Bone marrow (tissue), 2 donors: ENCODE measurements around the gene NEDD8.

Experiments
- DNase-seq, 2 donors: peaks; one replicate each; lab custom pipeline; 2025; lab: John Stamatoyannopoulos, UW

The NEDD8 gene

DNA sequence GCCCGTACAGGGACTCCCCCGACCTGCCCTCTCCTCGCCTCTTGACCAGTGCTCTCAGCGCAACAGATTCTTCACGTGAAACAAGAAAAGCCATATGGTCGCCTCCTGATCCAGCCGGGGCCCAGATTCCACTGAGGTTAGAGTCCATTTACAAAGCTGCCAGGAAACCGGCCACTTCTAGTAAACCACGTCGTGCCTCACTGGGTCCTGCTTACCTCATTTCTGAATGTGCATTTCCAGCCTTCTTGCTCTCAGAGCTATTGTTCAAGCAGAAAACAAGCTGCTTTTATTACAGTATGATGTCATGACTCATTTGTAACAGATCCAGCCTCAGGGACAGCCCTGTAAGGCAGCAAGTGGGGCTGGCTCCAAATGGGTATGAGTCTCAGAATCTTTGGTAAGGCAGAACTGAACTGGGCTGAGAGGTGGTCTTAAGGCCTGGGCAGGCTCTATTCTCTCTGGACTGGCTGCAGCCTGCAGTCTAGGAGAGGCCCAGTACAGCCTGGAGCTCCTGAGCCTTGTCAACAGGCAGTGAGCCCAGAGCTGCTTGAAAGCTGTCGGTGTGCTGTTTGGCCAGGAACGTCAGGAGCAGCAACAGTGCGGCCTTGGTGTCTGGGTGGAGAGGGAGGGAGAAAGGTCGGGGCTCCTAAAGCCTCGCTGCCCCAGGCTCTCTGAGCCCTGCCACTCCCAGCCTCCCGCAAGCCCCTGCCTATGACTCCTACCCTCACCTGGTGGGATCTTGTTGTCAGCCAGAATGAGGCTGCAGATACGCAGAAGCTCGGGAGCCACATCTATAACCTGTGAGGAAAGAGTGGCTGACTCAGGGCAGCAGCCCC lies 52.0 kb downstream of the NEDD8 start:
- DNase-seq, result no peak

DNA sequence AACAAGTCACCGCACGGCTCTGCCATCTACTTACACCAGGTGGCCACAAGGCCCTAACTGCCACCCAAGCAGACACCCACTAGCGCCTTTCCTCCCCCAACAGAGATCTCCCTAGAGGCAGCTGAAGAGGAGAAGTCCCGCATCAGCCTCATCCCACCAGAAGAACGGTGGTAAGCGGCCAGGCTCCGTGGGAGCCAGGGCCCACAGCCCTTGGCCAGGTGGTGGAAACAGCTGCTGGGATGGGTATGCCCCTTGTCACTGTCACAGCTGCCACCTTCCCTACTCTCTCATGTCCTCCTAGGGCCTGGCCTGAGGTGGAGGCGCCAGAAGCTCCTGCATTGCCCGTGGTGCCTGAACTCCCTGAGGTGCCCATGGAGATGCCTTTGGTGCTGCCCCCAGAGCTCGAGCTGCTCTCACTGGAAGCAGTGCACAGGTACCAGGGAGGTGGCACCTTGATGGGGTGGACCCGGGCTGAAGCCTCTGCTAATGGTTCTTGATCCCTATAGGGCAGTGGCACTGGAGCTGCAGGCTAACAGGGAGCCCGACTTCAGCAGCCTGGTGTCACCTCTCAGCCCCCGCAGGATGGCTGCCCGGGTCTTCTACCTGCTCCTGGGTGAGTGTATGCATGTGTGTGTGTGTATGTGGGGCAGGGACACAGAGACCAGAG lies 52.7 kb downstream of the NEDD8 start:
- DNase-seq, result no peak

DNA sequence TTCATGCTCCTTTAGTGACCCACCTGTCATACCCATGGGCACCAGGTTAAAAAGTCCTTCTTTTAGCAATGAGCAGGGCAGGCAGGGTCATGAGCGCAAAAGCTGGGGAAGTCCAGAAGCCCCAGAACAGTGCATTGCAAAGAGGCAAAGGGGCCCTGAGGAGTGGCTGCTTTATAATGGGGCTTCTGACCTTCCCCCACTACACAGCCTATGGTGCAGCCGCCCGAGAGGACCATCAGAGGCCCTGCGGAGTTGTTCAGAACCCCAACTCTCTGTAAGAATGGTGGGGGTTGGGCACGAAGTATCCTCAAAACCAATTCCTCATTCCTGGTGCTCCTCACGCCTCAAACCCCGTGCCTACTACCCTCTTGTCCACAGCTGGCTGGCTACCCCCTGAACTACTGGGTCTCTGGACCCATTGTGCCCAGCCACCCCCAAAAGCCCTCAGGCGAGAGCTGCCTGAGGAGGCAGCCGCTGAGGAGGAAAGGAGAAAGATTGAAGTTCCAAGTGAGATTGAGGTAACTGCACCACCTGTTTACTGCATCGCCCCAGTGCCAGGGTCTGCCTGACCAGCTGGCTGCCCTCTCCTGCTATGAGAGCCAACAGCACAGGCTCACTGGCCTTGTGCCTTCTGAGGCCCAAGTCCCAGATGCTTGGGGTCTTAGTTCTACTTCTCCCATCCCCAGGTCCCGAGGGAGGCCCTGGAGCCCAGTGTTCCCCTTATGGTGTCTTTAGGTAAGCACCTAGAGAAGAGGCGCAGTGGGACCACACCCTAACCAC lies 53.6 kb downstream of the NEDD8 start:
- no peak for DNase-seq

DNA sequence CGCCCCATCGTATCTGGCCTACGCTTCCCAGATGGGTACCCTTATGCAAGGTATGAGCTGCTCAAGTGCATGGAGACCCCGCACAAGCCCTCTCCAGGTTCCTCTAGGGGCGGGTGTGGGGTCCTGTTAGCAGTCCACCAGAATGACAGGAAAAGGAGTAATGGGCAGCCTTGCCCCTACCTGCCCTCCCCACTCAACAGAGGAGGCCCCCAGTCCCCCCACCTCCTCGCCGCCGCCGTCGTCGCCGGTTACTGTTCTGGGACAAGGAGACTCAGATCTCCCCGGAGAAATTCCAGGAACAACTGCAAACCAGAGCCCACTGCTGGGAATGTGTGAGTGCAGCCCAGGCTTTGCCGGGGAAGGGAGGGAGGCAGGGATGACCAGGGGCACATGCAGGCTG lies 54.3 kb downstream of the NEDD8 start:
- no peak for DNase-seq

DNA sequence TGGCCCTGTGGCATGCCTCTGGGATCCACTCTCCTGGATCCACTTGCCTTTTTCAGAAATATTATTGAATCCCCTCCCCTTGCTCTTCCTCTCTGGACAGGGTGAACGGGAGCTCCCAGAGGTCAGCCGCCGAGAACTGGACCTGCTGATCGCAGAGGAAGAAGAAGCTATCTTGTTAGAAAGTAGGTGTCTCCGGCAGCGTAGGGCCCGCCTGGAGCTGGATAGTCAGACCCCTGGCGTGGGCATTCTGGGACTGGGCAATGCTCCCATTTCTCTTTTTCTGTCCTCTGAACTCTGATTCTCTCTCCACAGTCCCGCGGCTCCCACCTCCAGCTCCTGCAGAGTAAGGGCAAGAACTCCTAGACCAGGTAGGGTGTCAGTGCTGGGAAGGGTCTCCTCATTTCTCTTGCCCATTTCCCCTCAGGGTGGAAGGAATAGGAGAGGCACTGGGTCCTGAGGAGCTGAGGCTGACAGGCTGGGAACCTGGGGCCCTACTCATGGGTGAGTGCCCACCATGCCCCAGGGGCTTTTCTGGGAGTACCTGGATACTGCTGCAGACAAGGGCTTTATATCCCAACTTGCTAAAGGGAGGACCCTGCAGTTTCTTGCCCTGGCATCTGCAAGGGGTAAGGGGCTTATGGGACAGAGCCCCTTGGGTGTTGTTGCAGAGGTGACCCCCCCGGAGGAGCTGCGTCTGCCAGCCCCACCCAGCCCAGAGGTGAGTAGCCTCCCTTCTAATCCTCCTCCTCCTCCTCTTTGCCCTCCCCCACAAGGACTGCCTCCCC lies 54.9 kb downstream of the NEDD8 start:
- no peak for DNase-seq

DNA sequence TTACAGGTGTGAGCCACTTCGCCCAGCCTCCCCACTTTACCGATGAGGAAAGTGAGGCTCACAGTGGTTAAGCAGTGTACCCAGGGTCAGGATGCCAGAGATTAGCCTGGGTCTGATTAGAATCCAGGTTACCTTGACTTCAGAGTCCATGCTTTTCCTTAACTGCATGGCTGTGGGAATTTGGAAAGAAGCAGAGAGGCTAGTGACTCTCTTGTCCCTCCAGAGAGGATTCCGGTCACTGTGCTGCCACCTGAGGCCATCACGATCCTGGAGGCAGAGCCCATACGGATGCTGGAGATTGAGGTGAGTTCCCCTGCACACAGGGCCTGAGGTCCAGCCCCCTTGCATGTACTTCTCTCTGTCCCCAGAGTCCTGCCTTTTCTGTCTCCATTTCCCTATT lies 55.6 kb downstream of the NEDD8 start:
- DNase-seq, result no peak

DNA sequence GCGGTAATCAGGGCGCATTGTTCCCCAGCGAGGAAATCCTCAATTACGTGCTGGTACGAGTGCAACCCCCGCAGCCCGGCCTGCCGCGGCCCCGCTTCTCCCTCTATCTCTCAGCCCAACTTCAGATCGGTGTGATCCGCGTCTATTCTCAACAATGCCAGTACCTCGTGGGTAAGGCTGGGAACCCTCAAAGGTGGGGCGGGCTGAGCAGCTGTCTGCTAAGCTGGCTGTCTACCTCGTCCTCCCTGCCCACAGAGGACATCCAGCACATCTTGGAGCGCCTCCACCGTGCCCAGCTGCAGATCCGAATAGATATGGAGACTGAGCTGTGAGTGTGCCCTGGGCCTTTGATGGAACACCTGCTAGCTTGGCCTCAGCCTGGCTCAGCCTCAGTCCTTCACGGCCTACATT lies 59.3 kb downstream of the NEDD8 start:
- no peak for DNase-seq

DNA sequence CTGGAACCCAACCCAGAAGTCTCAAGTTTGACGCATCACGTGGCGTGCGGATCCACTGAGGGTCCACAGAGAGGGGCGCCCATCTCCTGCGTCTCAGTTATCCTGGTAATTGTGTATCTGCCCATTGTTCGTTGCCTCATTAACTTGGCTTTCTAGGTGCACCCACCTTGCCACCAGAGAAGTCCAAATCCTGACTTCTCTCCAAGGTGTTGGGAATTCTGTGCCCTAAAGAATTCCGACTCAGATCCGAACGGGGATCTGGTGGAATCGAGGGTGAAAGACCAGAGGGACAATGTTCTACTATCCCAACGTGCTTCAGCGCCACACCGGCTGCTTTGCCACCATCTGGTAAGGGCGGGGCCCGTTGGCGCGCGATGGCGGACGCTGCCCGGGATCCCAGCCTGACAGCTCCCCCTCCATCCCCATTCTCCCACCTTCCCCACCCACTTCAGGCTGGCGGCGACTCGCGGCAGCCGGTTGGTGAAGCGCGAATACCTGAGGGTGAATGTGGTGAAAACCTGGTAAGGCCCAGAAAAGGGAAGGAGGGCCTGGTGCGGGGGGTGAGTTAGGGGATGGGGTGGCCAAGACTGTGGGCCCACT lies 59.8 kb downstream of the NEDD8 start:
- DNase-seq, result no peak

DNA sequence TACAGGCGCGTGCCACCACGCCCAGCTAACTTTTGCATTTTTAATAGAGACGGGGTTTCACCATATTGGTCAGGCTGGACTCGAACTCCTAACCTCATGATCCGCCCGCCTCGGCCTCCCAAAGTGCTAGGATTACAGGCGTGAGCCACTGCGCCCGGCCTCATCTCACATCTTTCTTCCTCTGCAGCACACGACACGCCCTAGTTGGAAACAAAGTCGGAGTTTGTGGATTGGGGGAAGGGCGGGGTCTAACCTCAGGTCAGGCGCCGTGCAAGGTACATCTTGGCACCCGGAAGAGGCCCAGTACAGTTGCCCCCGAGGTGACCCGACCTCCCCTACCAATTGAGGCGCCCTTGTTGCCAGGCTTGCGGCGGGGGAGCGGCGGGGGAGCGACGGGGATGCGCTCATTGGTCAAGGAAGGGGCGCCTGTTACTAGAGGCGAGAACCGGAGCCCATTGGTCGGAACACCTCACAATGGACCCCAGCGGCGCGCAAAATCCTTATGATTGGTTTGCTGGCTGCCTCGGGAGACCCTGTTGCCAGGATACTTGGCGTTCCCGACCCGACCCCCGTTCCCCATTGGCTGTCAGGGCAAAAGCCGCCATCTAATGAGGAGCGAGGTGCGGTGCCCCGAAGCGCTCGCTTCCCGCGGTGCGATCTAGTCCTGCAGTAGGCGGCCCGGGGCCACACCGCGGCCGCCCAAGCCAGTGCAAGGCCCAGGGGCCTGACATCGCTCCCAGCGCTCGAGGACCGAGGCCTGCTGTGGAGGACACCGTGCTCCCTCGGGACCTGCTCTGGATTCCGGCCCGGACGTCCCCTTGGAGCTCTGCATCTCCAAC lies 60.5 kb downstream of the NEDD8 start, which contains the start of gene REC8:
Gene REC8 (plus strand): TSS at position 659 of the 839 bp plus-strand sequence. CDS start 473 bp downstream, outside the sequence.
- DNase-seq, result peak; percentile 16 to 37

DNA sequence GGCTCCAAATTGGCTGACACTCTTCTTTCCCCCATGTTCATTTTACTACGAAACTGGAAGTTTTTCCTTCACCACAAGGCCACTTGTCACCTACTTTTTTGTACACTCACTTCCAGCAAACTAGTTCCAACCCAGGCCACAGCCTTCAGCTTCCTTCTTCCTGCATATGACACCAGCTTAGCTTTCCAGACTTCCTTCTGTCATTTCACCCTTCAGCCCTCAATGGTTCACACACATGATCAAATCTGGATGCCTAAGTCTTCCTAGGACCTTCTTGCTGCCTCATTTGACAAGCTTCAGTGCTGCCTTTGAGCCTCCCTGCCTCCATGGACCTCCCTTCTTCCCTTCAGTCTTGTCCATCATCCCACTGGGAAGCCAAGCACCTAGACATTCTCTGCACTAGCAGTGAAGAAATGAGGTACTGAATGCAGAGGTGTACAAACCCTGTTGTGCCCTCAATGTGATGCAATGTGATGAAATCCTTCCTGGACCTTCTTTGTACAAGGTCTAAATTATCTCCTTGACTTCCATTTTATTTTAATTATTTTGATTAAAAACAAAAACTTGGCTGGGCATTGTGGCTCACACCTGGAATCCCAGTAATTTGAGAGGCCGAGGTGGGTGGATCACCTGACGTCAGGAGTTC lies 64.6 kb downstream of the NEDD8 start:
- no peak for DNase-seq
